GM19043 (cell line): ENCODE results near the gene STAB1.

Experiments used
- ATAC-seq: cut with Tn5 transposase; IDR thresholded peaks from one replicate; pipeline ENCODE4 v1.9.1; 2021; ENCODE audit warnings: low read depth; ENCODE audit not compliant: unreplicated experiment

The STAB1 gene

DNA sequence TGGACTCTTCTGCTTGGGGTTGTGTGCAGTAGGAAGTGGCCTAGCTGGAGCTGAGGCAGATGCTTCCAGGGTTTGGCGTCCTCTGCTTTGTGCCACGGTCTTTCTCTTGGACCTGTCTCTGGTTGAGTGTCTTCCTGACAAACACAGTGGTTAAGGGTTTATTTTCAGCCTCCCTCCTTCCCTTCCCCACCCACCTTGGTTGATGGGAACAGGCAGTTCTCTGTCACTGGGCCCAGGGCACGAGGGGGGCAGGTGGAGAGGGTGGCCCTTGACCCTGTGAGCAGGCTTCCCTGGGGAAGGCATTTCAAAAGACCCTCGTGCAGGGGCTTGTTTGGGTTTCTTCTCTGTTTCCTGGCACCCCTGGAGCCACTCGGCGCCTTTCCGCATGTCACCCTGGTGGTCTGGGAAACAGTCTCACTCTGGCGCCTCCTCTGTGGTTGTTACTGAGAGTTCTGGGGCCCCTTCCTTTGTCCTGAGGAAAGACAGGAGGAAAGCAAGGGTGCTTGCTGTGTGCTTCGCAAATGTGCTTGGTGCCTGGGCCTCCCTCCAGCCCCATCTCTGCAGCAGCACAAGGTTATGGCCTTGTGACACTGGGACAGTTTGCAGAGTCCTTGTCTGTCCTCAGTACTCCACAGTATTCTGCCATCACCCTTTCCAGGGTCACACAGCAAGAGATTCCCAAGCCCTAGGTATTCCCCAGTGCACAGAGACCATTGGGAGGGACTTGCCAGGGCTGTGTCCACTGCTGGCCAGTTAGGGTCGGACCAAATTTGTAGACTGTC lies 10.3 kb upstream of the STAB1 start:
- no peak for ATAC-seq

DNA sequence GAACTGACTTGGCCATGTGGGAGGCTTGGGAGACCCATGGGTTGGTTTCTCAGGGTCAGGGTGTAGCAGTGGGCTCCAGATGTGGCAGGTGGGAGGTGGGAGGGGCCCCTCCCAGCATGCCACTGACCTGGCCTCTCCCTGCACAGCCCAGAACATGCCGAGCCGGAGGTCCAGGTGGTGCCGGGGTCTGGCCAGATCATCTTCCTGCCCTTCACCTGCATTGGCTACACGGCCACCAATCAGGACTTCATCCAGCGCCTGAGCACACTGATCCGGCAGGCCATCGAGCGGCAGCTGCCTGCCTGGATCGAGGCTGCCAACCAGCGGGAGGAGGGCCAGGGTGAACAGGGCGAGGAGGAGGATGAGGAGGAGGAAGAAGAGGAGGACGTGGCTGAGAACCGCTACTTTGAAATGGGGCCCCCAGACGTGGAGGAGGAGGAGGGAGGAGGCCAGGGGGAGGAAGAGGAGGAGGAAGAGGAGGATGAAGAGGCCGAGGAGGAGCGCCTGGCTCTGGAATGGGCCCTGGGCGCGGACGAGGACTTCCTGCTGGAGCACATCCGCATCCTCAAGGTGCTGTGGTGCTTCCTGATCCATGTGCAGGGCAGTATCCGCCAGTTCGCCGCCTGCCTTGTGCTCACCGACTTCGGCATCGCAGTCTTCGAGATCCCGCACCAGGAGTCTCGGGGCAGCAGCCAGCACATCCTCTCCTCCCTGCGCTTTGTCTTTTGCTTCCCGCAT lies 7.9 kb upstream of the STAB1 start:
- no peak for ATAC-seq

DNA sequence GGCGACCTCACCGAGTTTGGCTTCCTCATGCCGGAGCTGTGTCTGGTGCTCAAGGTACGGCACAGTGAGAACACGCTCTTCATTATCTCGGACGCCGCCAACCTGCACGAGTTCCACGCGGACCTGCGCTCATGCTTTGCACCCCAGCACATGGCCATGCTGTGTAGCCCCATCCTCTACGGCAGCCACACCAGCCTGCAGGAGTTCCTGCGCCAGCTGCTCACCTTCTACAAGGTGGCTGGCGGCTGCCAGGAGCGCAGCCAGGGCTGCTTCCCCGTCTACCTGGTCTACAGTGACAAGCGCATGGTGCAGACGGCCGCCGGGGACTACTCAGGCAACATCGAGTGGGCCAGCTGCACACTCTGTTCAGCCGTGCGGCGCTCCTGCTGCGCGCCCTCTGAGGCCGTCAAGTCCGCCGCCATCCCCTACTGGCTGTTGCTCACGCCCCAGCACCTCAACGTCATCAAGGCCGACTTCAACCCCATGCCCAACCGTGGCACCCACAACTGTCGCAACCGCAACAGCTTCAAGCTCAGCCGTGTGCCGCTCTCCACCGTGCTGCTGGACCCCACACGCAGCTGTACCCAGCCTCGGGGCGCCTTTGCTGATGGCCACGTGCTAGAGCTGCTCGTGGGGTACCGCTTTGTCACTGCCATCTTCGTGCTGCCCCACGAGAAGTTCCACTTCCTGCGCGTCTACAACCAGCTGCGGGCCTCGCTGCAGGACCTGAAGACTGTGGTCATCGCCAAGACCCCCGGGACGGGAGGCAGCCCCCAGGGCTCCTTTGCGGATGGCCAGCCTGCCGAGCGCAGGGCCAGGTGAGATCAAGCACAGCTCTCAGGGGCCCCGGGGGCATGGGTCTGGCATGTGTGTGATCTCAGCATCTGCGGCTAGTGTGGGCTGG lies 7.1 kb upstream of the STAB1 start:
- no peak for ATAC-seq

DNA sequence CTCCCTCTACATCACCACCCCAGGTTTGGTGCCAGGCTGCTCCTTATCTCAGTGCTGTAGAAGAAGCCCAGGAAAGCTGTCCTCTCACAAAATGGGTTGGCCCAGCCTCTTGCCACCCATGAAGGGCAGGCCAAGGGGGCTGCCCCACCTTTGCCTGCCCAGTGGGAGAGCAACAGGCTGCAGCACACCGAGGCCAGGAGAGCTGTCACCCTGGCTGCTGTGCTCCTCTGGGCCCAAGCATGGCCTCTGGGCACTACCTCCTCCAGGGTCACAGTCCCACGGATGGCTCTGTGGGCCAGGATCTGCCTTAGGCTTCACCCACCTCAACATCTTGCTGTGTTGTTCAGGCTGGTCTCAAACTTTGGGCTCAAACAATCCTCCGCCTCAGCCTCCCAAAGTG lies 6.4 kb upstream of the STAB1 start:
- no peak for ATAC-seq

DNA sequence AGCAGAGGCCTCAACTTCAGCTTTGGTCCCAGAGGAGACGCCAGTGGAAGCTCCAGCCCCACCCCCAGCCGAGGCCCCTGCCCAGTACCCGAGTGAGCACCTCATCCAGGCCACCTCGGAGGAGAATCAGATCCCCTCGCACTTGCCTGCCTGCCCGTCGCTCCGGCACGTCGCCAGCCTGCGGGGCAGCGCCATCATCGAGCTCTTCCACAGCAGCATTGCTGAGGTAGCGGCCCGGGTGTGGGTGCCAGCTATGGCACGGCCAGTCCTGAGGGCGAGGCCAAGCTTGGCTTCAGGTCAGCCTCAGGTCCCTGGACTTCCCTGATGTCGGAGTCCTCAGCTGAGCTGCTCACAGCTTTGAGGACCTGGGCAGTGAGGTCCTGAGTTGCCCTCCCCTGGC lies 5.7 kb upstream of the STAB1 start:
- no peak for ATAC-seq

DNA sequence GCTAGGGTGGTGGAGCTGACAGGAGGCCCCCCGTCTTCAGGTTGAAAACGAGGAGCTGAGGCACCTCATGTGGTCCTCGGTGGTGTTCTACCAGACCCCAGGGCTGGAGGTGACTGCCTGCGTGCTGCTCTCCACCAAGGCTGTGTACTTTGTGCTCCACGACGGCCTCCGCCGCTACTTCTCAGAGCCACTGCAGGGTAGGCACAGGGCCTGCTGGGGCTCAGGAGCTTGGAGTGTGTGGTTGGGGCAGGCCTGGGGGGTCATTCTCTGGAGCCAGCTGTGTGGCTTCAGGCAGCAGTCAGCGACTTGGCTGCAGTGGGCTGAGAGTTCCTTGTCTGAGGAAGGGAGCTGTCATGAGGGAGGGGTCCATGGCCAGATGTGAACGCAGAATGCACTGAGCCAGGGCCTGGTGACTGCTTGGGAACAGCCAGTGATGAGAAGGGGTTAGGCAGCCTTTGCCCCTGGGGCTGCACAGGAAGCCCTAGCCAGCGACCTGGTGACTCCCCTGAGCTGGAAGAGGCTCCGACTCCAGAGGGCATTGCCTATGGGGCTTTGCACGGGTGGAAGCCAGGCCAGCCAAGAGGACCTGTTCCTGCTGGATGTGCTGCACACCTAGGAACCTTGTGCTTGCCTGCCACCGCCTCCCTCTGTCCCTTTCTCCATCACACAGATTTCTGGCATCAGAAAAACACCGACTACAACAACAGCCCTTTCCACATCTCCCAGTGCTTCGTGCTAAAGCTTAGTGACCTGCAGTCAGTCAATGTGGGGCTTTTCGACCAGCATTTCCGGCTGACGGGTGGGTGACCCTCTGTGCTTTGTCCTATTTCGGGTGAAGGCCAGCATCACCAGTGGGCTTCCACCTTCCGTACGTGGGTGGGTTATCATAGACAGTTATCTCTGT lies 4.9 kb upstream of the STAB1 start:
- ATAC-seq: no peak

DNA sequence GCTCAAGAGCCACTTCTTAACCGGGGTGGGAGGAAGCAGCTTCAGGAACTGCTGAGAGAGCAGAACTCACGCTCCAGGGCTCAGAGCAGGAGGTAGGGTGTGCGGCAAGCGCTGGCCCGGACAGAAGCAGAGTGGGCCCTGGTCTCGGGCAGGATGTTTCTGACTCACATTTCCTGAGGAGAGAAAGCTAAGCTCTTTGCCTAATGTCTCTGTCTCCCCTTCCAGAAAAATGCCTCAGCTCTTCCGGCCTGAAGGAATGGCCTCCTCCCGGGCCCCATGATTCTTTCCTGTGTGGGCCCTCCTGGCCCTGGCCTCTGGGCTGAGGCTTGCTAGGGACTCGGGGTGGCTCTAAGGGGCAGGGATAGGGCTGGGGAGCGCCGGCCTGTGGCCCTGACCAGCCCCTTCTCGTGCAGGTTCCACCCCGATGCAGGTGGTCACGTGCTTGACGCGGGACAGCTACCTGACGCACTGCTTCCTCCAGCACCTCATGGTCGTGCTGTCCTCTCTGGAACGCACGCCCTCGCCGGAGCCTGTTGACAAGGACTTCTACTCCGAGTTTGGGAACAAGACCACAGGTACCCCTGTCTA lies 4.1 kb upstream of the STAB1 start:
- no peak for ATAC-seq

DNA sequence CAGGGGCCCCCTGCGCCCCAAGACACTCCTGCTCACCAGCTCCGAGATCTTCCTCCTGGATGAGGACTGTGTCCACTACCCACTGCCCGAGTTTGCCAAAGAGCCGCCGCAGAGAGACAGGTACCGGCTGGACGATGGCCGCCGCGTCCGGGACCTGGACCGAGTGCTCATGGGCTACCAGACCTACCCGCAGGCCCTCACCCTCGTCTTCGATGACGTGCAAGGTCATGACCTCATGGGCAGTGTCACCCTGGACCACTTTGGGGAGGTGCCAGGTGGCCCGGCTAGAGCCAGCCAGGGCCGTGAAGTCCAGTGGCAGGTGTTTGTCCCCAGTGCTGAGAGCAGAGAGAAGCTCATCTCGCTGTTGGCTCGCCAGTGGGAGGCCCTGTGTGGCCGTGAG lies 3.1 kb upstream of the STAB1 start:
- ATAC-seq: no peak

DNA sequence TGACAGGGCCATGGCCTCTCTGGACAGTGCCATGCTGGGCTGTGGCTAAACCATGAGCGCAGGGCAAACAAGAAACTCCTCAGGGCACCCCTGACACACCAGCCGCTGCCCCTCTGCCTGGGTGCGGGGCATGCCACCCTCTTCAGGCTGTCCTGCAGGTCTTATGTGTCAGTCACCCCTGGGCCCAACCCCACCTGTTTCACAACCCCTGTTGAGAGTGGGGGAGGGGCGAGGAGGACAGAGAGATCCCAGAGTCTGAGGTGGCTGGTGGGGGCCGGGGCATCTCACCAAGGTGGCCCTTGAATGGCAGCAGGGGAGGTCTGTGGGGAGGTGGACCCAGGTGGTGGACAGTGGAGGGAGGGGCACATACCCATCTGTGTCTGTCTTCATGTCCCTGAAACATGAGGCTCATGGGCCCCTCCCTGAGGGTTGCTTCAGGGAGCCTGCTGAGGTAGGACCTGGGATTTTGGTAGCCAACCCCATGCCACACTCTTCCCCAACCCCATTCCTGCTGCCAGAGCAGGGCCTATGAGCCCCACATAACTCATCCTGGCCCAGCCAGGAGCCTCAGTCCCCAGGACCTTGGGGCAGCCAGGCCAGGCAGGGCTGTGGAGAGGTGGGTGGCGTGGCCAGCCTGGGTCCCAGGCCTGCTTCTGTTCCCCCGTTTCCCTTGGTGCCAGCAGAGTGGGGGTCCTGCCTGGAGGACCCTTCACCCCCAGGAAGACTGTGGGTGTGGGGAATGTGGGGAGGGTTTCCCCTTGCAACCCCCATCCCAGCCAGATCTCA lies 1.7 kb upstream of the STAB1 start:
- ATAC-seq: no peak

DNA sequence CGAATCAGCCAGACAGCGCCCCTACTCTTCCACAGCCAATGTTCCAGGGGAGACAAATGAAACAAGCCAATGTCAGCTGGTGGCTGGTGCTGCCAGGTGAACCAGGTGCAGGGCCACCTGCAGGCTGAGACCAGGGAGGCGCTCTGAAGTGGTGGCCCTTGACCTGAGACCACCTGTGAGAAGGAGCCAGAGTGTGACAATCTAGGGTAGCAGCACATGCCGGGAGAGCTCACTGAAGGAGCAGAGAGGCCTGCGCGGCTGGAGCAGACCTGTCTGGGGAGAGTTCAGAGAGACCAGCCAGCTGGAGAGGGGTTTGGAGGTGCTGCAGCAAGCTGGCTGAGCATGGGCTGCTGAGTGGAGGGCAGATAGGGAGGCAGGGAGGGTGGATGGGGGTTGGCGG lies 693 bp upstream of the STAB1 start:
- ATAC-seq: no peak

DNA sequence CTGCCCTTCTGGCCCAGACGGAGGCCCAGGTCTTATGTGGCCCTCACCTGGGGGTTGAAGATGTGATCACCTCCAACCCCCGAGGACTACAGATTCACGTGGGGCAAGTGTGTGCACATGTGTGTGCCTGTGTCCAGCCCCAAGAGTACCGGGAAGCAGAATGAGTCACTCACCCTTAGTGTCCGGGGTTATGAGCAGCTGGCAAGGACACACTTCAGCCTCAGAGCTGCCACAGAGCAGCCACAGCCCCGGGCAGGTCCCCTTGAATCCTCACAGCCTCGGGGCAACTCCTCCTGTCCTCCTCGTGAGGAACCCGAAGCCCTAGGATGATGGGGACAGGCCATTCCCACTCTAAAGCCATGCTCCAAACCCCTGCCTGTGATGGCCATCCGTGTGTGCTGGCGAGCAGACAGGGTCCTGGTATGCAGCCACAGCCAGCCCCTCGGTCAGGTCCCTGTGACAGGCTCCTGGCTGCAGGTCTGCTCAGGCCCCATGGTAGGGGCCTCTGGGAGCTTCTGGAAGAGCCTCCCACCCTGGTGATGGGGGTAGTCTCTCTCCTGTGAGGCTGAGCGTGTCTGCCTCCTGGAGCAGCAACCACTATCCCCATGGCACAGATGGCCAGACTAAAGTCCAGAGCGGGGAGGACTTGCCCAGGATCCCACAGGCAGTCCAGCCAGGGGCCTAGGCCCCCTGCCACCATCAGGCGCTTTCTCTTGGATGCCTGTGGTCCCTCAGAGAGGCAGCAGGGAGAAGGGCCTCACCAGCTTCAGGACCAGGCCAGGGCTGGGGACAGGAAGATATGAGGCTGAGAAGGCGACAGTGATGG lies 852 bp downstream of the STAB1 start:
- ATAC-seq: no peak

DNA sequence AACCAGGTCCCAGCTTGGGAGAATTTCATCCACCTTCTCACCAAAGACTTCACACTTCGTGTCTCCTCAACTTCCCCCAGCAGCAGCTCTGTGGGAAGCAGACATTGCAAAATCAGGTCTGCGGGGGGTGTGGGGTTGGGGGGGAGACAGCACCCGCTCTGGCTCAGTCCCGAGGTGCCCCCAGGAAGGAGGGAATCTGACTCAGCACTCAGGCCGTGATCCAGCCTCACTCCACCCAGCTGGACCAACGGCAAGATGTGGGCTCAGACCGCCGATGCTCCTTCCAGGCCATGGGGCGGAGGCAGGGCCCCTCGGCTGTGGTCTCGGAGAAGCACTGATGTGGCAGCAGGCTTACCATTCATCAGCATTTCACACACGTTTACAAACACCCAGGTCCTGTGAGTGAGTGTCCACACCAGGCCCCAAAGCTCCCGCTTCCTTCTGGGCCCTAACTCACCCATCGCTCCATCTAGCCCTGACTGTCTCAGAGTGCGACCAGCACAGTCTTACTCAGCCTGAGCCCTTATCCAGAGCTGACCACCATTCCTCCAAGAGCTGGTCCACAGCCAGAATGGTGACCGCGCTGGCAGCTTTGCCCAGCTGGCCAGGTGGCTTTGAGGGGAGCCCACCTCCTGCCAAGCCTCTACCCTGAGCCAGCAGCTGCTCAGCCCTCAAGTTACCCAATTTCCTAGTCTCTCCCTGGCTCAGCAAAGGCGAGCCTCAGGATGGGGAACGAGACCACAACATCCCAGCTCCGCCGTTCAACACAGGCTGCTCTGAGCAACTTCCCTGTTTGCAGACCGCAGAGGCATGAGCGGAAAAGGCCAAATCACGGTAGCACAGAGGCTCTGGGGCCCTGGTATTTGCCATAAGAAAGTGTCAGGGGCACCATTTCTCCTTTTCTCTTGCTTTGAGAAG lies 3.3 kb downstream of the STAB1 start:
- ATAC-seq: no peak

DNA sequence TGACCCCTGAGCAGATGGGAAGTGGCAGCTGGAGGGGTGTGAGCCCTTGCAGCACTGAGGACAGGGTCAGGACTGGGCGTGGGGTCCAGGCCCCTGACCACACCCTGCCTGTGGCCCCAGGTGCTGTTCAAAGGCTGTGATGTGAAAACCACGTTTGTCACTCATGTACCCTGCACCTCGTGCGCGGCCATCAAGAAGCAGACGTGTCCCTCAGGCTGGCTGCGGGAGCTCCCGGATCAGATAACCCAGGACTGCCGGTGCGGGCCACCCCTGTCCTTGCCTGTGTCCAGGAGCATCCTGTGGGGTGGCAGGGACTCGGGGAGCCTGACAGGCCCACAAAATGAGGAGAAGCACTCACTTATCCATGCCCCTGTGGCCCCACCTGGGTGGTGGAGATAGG lies 5.9 kb downstream of the STAB1 start:
- ATAC-seq: no peak

DNA sequence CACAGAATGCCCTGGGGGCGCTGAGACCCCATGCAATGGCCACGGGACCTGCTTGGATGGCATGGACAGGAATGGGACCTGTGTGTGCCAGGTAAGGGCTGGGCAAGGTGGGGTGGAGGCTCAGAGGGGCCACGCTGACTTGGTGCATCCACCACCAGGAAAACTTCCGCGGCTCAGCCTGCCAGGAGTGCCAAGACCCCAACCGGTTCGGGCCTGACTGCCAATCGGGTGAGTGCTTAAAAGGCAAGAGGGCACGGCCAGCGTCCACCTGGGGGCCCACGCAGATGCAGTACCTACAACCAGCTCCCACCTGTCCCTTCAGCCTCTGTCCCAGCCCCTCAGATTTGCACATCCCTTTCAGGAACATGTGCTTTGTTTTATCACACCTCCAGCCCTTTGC lies 6.9 kb downstream of the STAB1 start:
- no peak for ATAC-seq

DNA sequence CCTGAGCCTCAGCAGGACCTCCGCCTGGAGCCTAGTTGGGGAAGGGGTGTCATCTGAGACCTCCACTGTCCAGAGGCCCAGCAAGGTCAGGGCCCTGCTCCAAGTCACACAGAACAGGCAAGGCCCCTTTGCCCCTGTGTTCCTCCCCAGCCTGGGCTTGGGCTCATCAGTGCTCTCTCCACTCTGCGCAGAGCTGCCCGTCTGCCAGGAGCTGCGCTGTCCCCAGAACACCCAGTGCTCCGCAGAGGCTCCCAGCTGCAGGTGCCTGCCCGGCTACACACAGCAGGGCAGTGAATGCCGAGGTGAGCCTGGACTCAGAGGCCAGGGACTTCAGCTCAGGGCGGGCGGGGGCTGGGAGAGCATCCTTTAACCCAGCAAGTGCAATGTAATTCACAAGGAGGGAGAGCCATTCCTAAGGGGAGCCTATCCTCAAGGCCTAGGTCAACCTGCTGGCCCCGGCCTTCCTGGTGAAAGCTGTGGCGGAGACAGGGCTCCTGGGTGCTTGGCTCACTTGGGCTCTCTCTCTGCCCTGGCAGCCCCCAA lies 7.7 kb downstream of the STAB1 start:
- no peak for ATAC-seq

DNA sequence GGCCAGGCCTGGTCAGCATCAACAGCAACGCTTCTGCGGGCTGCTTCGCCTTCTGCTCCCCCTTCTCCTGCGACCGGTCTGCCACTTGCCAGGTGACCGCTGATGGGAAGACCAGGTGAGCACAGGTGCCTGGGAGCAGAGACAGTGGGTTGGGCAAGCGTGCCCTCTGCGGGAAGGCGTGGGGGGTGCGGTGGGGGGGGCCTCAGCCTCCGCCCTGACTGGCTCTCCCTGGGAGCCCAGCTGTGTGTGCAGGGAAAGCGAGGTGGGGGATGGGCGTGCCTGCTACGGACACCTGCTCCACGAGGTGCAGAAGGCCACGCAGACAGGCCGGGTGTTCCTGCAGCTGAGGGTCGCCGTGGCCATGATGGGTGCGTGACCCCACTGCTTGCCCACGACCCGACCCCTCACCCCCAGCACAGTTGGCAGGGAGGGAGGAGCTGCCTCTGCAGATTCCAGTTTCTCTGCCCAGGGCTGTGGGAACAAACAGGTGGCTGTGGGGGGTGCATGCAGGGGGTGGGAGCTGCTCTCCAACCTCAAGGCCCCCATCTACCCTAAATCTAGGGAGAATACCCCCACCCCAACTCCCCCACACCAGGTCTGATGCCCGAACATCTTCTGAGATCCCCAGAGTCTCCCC lies 8.8 kb downstream of the STAB1 start:
- no peak for ATAC-seq
